HG03558 (cell line): ENCODE results near the gene SPRR2G.
"Not testable (repeated sequence)": the region's sequence is repeated elsewhere in the genome, so short reads cannot be mapped to it uniquely, and the experiment has no call there.

Source experiments
- ATAC-seq: cut with Tn5 transposase; IDR thresholded peaks from one replicate; pipeline ENCODE4 v1.9.1; 2021; ENCODE audit warnings: moderate number of reproducible peaks; ENCODE audit not compliant: unreplicated experiment; ENCODE audit errors: extremely low read depth

Gene SPRR2G

DNA sequence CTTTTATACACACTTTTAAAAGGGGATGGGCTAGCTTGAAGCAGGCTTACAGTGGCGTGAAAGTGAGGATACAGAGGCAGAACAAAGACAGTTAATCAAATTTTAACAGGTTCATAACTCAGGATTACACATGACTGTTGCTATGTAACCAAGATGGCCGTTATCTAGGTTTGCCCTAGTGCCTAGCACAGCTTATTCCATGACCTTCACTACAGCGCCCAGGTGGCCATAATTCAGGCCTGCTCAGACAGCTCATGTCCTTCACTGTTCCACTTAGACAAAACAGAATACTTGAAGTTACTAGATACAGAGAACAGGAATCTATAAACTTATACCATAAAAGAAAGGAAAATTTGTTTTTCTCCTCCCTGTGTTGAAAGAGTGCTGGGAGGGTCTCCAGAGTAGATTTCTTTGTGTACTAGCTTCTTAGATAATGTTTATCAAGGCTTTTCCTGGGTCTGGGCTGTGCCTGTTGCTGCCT, 31.2 kb downstream of the SPRR2G start:
- ATAC-seq: no peak

DNA sequence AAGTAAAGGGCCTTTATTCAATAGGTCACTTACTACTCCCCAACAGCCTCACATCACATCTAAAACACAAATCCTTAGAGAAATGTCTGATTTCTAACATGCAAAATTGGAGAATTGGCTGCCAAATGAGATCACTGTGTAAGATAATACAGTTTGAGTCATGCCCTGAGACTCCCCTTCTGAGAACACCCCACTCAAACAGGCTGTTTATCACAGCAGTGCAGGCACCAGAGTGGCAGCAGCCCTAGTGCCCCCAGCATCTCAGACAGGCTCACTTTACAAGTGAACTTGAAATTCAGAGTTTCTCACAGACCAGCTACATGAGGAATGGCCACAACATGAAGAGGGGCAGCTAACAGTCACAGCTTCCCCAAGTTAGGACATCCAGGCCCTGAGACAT, 35.4 kb downstream of the SPRR2G start:
- not testable (repeated sequence) for ATAC-seq

DNA sequence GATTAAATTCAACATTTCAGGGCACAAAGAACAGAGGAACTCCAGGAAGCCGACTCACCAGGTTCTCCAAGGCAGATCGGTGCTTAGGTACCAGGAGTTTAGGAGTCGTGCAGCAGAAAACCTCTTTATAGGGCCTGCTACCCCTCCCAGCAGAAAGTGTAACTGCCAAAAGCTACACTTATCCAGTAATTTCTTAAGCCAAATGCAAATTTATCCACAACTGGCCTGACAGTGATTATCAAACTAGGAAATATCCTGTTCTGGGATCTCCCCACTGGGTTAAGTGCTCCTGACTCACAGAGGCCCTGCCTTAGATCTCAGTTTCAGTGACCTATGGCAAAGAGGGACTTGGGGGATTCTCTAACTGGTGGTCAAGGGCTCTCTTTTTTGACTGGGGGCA, 37.3 kb downstream of the SPRR2G start, which contains the start of gene SPRR2F:
TSS of gene SPRR2F (minus strand) at position 101 of the 400 bp plus-strand sequence. CDS start 783 bp downstream, outside the sequence.
- ATAC-seq: no peak

DNA sequence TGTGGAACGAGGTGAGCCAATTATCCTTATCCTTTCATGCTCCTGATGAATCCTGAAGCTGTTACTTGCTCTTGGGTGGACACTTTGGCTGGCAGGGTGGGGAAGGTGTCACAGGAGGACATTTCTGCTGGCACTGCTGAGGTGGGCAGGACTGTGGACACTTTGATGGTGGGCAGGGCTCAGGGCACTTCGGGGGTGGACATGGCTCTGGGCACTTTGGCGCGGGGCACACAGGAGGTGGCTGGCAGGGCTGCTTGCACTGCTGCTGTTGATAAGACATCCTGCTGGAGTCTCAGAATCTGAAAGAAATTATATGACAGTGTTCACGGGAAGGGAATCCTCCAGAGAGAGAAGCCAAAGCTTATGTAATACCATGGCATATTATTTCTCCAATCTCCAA, 38.2 kb downstream of the SPRR2G start:
- not testable (repeated sequence) for ATAC-seq

DNA sequence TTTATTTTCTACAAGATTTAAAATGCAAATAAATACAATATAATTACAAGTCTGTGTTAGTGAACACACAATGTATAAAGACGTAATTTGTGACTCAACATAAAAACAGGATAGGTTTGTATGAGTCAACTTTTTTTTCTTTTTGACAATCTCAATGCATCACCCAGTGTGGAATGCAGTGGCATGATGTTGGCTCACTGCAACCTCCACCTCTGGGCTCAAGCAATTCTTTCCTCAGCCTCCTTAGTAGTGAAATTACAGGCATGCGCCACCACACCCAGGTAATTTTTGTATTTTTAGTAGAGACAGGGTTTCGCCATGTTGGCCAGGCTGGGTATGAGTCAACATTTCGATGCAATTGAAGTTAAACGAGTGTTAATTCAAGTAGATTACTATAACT, 50.4 kb downstream of the SPRR2G start:
- ATAC-seq: no peak
